ENCODE measurements around the gene METRNL.

DNA sequence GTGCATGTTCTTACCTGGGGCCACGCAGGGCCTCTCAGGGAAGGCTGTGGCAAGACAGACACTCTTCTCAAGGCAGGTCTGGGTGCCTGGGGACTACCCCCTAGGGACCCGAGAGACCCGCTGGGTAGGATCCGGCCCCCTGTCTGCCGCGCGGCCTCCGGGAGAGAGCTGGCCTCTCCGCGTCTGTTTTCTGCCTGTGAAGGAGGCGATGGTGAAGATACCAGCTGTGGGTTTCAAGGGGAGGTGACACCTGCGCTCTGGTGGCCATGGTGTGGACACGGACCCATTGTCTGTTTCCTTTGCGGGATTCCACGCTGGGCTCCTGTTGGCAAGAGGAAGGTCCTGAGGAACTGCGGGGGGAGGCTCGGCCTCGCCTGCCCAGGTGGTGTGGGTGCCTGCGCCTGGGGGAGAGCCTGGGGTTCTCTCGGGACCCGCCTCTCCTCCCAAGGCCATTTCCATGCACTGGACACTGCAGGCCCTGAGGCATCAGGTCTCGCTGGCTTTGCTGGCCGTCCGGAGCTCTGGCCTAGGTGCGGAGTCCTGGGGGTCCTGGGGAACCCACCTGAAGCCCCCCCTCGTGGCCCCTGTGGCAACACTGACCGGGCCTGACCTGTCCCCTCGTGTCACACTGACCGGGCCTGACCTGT is 12.2 kb upstream of the METRNL start:
- TF ChIP-seq, protein P1, sequence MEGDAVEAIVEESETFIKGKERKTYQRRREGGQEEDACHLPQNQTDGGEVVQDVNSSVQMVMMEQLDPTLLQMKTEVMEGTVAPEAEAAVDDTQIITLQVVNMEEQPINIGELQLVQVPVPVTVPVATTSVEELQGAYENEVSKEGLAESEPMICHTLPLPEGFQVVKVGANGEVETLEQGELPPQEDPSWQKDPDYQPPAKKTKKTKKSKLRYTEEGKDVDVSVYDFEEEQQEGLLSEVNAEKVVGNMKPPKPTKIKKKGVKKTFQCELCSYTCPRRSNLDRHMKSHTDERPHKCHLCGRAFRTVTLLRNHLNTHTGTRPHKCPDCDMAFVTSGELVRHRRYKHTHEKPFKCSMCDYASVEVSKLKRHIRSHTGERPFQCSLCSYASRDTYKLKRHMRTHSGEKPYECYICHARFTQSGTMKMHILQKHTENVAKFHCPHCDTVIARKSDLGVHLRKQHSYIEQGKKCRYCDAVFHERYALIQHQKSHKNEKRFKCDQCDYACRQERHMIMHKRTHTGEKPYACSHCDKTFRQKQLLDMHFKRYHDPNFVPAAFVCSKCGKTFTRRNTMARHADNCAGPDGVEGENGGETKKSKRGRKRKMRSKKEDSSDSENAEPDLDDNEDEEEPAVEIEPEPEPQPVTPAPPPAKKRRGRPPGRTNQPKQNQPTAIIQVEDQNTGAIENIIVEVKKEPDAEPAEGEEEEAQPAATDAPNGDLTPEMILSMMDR (IDR thresholded peaks at IDR 0.05), result no peak
- TF ChIP-seq POLR2AphosphoS5 (IDR thresholded peaks at IDR 0.05; ENCODE audit: insufficient read depth in 1 of 2, low read depth in 1 of 2), result no peak
- TF ChIP-seq POLR2A (IDR thresholded peaks at IDR 0.05), result no peak
